ENCODE measurements around the gene DICER1. TPM values are rescaled to one million over a fixed set of nuclear protein-coding genes. Genes with fewer than 3 reads are reported as not detected.
A peak's percentile ranks its signal among the peaks of the same experiment; 100 is the strongest.
"Not testable (repeated sequence)": the region's sequence is repeated elsewhere in the genome, so short reads cannot be mapped to it uniquely, and the experiment has no call there.

Gene DICER1
- total RNA-seq, 1 donor from 2014 or later: 38.3 TPM

- DNase-seq: peak; percentile 84
These were observed 26.4 kb upstream of the DICER1 start for GRCh38 chr14:95183532-95184412.

- no peak for DNase-seq
These were observed 25.8 kb upstream of the DICER1 start for GRCh38 chr14:95183082-95183481.

GRCh38 chr14:95182379-95182778, 25.1 kb upstream of the DICER1 start:
- DNase-seq: no peak

- no peak for DNase-seq
These were observed 23.8 kb upstream of the DICER1 start for GRCh38 chr14:95180966-95181741.

- not testable (repeated sequence) for DNase-seq
These were observed 18.3 kb upstream of the DICER1 start for GRCh38 chr14:95175670-95176069.

GRCh38 chr14:95174184-95174792, 17.0 kb upstream of the DICER1 start:
- DNase-seq: peak; percentile 38

GRCh38 chr14:95173518-95173917, 16.2 kb upstream of the DICER1 start:
- no peak for DNase-seq

GRCh38 chr14:95167177-95167576, 9.8 kb upstream of the DICER1 start:
- DNase-seq: no peak

- DNase-seq: no peak
These were observed 8.2 kb upstream of the DICER1 start for GRCh38 chr14:95165517-95165916.

GRCh38 chr14:95164506-95164905, 7.2 kb upstream of the DICER1 start:
- DNase-seq: no peak

- no peak for DNase-seq
These were observed 6.3 kb upstream of the DICER1 start for GRCh38 chr14:95163666-95164065.

- DNase-seq: no peak
These were observed 5.8 kb upstream of the DICER1 start for GRCh38 chr14:95163132-95163531.

GRCh38 chr14:95162641-95163040, 5.3 kb upstream of the DICER1 start:
- DNase-seq: no peak

GRCh38 chr14:95157048-95157326, 342 bp downstream of the DICER1 start:
- DNase-seq: no peak

- DNase-seq: peak; percentile 55
These were observed 925 bp downstream of the DICER1 start for GRCh38 chr14:95156161-95157047.

GRCh38 chr14:95155045-95155444, 2.3 kb downstream of the DICER1 start:
- no peak for DNase-seq

- DNase-seq: no peak
These were observed 3.5 kb downstream of the DICER1 start for GRCh38 chr14:95153866-95154265.

- no peak for DNase-seq
These were observed 5.8 kb downstream of the DICER1 start for GRCh38 chr14:95151561-95151960.

- DNase-seq: no peak
These were observed 6.4 kb downstream of the DICER1 start for GRCh38 chr14:95150910-95151309.

GRCh38 chr14:95149441-95149840, 7.9 kb downstream of the DICER1 start:
- no peak for DNase-seq

- no peak for DNase-seq
These were observed 9.7 kb downstream of the DICER1 start for GRCh38 chr14:95147597-95147996.

- DNase-seq: no peak
These were observed 11.1 kb downstream of the DICER1 start for GRCh38 chr14:95146079-95146771.
